Coronary artery (tissue), 2 donors: ENCODE data around the gene MAGI1.
"Not testable (repeated sequence)": the region's sequence is repeated elsewhere in the genome, so short reads cannot be mapped to it uniquely, and the experiment has no call there.

Experiments used
- DNase-seq: peaks from one replicate; pipeline ENCODE4 v3.0.0-alpha.2; 2017; ENCODE audit warnings: low spot score
- H3K27ac ChIP-seq, 2 donors: fragments of 200-600 bp; sonication (generic); one replicate each; pipeline ENCODE4 v1.5.1; 2016 to 2019
- H3K4me3 ChIP-seq: fragments of 200-600 bp; sonication (generic); 2 replicates; pipeline ENCODE4 v1.5.1; 2016; ENCODE audit warnings: mild to moderate bottlenecking, moderate library complexity
- TF ChIP-seq, protein P1 (sequence below): fragments of 200-600 bp; sonication (generic); IDR thresholded peaks from one replicate; pipeline ENCODE4 v1.5.1; 2019; ENCODE audit warnings: antibody characterized with exemption

Gene MAGI1

DNA sequence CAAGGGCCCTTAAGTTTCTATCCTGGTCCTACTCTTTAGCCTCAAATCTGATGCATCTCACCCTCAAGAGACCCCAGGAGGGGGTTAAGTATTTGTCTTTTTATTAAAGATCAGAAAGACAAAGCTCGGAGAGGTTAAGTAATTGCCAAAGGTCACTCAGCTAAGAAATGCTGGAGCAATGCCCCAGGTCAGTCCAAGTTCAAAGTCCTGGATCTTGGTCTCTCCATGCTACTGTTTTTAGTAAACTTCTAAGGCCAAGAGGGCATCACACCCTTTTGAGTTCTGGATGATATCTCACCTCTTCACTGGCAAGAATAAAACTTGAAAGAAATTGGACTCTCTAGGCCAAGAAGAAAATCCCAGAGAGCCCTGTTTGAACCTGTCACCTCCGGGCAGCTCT lies 488.6 kb downstream of the MAGI1 start:
- no peak for DNase-seq
- Histone ChIP-seq H3K27ac (no peak overlapping the region), H3K4me3 (no peak overlapping the region)
- TF ChIP-seq, protein P1, sequence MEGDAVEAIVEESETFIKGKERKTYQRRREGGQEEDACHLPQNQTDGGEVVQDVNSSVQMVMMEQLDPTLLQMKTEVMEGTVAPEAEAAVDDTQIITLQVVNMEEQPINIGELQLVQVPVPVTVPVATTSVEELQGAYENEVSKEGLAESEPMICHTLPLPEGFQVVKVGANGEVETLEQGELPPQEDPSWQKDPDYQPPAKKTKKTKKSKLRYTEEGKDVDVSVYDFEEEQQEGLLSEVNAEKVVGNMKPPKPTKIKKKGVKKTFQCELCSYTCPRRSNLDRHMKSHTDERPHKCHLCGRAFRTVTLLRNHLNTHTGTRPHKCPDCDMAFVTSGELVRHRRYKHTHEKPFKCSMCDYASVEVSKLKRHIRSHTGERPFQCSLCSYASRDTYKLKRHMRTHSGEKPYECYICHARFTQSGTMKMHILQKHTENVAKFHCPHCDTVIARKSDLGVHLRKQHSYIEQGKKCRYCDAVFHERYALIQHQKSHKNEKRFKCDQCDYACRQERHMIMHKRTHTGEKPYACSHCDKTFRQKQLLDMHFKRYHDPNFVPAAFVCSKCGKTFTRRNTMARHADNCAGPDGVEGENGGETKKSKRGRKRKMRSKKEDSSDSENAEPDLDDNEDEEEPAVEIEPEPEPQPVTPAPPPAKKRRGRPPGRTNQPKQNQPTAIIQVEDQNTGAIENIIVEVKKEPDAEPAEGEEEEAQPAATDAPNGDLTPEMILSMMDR: no peak

DNA sequence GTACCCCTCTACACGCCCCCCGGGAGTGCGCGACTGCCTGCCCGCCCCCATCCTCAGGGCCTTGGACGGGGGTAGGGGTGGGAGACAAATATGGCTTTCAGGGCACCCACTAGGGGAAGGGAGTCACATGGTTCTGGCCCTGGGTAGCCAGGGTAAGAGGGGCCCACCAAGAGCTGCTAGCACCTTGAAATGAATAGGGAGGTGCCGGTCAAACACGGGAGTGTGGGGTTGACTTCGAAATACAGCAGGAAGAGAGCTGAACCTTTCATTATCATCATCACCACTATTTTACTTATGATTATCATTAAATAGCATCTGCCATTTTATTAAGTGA lies 489.1 kb downstream of the MAGI1 start:
- peak overlapping the region; percentile 79 for H3K4me3 ChIP-seq
- no peak for DNase-seq
- H3K27ac ChIP-seq: peak overlapping the region; percentile 29 to 64
- TF ChIP-seq, protein P1: no peak

DNA sequence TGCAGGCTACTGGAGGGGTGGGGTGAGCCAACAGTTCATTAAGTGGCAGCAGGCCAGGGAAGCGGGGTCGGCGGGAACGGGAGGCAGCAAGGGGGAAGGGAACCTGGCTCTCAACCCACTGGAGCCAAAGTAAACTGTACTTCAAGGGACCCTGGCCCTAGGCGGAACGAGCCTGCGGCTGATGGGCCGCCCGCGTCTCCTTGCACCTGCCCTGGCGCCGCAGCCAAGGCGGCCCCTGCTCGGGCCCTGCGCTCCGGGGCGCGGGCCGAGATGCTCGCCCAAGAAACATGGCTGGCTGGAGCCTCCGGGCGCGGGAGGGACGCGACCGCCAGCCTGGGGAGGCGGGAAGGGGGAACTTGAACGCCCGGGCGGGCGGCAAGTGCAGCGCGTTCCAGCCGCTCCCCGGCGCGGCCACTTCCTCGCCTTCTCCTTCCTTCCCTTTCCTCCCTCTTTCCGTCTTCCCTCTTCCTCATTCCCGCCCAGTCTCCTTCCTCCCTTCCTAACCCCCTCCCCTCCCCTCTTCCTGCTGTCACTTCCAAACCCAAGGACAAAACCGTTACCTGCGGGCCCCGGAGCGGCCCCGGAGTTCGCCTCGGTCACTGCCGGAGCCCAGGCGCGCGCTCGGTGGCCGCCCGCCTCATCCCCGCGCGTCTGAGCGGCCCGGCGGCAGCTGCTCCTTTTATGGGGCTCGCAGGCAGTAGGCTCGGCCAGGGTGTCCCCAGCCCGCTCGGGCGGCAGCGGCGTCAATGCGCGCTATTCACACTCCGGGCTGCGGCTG lies 489.7 kb downstream of the MAGI1 start:
- H3K4me3 ChIP-seq: peak overlapping the region; percentile 79
- DNase-seq: no peak
- TF ChIP-seq, protein P1: no peak

DNA sequence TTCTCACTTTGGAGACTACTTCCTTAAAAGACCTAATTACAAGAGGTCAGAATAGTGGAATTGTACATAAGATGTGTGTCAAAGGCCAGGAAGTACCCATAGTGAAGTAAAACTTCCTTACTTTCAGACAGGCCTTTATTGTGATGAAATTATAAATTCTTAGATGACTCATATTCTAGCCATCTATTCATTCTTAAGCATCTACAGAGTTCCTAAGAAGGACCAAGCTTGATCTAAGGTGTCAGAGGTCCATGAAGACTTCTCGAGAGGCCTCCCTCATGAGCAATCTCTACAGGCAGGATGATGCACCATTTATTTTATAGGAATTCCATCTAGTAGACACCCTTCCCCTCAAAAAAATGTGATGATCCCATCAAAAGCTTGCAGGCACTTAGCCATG lies 493.3 kb downstream of the MAGI1 start:
- H3K4me3 ChIP-seq: no peak overlapping the region
- DNase-seq: no peak
- TF ChIP-seq, protein P1: no peak
- no peak overlapping the region for H3K27ac ChIP-seq

More for the DNA sequence above, 489.7 kb downstream of the MAGI1 start:
- peak overlapping the region; percentile 29 to 64 for H3K27ac ChIP-seq

DNA sequence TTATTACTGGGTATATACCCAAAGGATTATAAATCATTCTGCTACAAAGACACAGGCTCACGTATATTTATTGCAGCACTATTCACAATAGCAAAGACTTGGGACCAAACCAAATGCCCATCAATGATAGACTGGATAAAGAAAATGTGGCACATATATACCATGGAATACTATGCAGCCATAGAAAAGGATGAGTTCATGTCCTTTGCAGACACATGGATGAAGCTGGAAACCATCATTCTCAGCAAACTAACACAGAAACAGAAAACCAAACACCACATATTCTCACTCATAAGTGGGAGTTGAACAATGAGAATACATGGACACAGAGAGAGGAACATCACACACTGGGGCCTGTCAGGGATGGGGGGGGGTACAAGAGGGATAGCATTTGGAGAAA lies 495.3 kb downstream of the MAGI1 start:
- H3K4me3 ChIP-seq, H3K27ac ChIP-seq, DNase-seq: not testable (repeated sequence)

DNA sequence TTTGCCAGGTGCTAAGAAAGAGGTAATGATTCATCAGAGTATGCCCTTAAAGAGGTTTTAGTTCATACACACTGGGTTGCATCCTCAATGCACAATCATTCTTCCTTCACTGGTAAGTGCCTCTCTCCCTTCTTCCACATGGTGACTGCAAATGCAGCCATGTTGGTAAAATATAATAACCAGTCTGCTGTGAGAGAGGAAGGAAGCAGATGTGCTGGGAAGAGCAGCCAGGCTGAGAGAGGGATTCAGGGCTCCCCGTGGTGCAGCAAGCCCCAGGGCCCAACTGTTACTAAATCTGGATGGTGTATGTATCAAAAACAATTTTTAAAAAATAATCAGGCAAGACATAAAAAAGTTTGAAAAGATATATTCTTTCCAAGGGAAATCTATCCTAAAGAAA lies 498.1 kb downstream of the MAGI1 start:
- Histone ChIP-seq H3K4me3 (no peak overlapping the region), H3K27ac (no peak overlapping the region)
- no peak for DNase-seq
- TF ChIP-seq, protein P1: no peak

DNA sequence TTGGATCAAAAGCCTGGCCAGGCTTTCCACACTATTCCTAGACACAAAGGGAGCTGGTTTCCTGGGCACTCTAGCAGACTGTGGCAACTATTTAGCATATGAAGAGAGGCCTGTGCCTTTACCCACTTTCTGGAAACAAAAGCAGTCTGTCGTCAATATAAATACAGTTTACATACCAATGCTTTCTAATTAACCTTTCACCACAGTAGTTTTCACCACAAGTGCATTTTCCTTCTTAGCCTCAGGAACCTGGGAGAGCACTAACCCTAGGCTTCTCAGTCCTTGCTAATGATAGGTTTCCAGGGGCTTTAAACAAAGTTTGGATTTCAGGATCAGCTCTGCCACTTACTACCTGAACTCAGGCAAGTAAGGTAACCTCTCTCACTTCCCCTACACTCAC lies 499.1 kb downstream of the MAGI1 start:
- DNase-seq: no peak
- no peak overlapping the region for H3K27ac ChIP-seq
- TF ChIP-seq, protein P1: no peak
- H3K4me3 ChIP-seq: no peak overlapping the region
